Measurements from ENCODE around the gene QRFPR. TPM values are rescaled to one million over a fixed set of nuclear protein-coding genes. Genes with fewer than 3 reads are reported as not detected.
"Not testable (repeated sequence)": the region's sequence is repeated elsewhere in the genome, so short reads cannot be mapped to it uniquely, and the experiment has no call there.

Gene QRFPR
- total and polyA plus RNA-seq, 2 experiments from 2014 or later = 0.17 TPM; not detected in 1

GRCh38 chr4:121411151-121411744 is 30.4 kb upstream of the QRFPR start:
- Histone ChIP-seq H3K27me3 (no peaks in the 10 kb centered on the region), H3K4me1 (ENCODE audit: insufficient read depth) (no peaks in the 10 kb centered on the region), H3K9me2 (replicated peaks; ENCODE audit: insufficient read depth) (no peaks in the 10 kb centered on the region), H3K9me3 (ENCODE audit: low read depth) (no peaks in the 10 kb centered on the region), H3K36me3 (replicated peaks; ENCODE audit: insufficient read depth, low read depth) (no peaks in the 10 kb centered on the region), H2AFZ (no peak overlapping the region), H4K20me1 (ENCODE audit: insufficient read depth, poor library complexity, severe bottlenecking) (no peaks in the 10 kb centered on the region), H3K4me3 (no peak overlapping the region), H3K79me2 (no peaks in the 10 kb centered on the region), H3K27ac (no peak overlapping the region), H3K4me2 (no peak overlapping the region)
- DNase-seq (ENCODE audit: low spot score) = no peak
- TF ChIP-seq CTCF (IDR thresholded peaks at IDR 0.05; ENCODE audit: poor library complexity) (no peak), EZH2phosphoT487 (IDR thresholded peaks at IDR 0.05; ENCODE audit: low read depth, severe bottlenecking, unreplicated experiment) (no peak), EZH2 (IDR thresholded peaks at IDR 0.05; ENCODE audit: borderline replicate concordance) (no peak)
- WGBS (ENCODE audit: low lambda C conversion rate, missing lambda C conversion rate) = 17% methylated on average over 2 of the region's 2 CpGs

DNA sequence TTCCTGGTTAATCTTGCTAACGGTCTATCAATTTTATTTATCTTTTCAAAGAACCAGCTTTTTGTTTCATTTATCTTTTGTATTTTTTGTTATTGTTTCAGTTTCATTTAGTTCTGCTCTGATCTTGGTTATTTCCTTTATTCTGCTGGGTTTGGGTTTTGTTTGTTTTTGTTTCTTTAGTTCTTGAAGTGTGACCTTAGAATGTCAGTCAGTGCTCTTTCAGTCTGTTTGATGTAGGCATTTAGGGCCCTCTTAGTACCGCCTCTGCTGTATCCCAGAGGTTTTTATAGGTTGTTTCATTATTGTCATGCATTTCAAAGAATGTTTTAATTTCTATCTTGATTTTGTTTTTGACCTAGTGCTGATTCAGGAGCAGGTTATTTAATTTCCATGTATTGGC is 27.7 kb upstream of the QRFPR start:
- not testable (repeated sequence) for H3K4me3 ChIP-seq; DNase-seq (ENCODE audit: low spot score); H2AFZ ChIP-seq; H3K9me2 ChIP-seq (replicated peaks; ENCODE audit: insufficient read depth); H3K36me3 ChIP-seq (replicated peaks; ENCODE audit: insufficient read depth, low read depth); H3K9me3 ChIP-seq (ENCODE audit: low read depth); H3K4me1 ChIP-seq (ENCODE audit: insufficient read depth); H4K20me1 ChIP-seq (ENCODE audit: insufficient read depth, poor library complexity, severe bottlenecking); H3K27ac ChIP-seq; H3K4me2 ChIP-seq; H3K27me3 ChIP-seq; H3K79me2 ChIP-seq
- WGBS (ENCODE audit: low lambda C conversion rate, missing lambda C conversion rate) = 78% methylated on average over 2 of the region's 2 CpGs

DNA sequence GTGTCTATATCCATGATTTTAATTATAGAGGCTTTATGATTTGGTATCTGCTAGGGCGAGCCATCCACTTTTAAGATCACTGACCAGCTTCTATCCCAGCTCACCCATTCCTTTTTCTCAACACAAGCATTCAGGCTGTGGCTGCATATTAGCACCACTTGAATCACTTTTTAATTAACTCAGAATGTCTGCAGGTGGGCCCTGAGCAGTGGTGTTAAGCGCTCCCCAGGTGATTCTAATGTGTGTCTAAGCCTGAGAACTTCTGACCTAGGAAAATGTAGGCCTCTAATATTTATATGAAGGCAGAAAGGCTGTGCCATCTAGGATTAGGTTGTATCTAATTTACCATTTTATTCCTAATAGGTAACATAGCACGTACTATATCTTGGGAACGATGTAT is 19.8 kb upstream of the QRFPR start:
- DNase-seq (ENCODE audit: low spot score) = no peak
- Histone ChIP-seq H3K27me3 (no peaks in the 10 kb centered on the region), H3K4me2 (no peak overlapping the region), H3K9me3 (ENCODE audit: low read depth) (no peaks in the 10 kb centered on the region), H3K36me3 (replicated peaks; ENCODE audit: insufficient read depth, low read depth) (no peaks in the 10 kb centered on the region), H3K27ac (no peak overlapping the region), H3K79me2 (no peaks in the 10 kb centered on the region), H4K20me1 (ENCODE audit: insufficient read depth, poor library complexity, severe bottlenecking) (no peaks in the 10 kb centered on the region), H3K9me2 (replicated peaks; ENCODE audit: insufficient read depth) (no peaks in the 10 kb centered on the region), H3K4me3 (no peak overlapping the region), H3K4me1 (ENCODE audit: insufficient read depth) (no peaks in the 10 kb centered on the region), H2AFZ (no peak overlapping the region)
- 90% methylated on average over 4 of the region's 4 CpGs for WGBS (ENCODE audit: low lambda C conversion rate, missing lambda C conversion rate)
- no peak for TF ChIP-seq CTCF (IDR thresholded peaks at IDR 0.05; ENCODE audit: poor library complexity)
- TF ChIP-seq EZH2phosphoT487 (IDR thresholded peaks at IDR 0.05; ENCODE audit: low read depth, severe bottlenecking, unreplicated experiment) = no peak

DNA sequence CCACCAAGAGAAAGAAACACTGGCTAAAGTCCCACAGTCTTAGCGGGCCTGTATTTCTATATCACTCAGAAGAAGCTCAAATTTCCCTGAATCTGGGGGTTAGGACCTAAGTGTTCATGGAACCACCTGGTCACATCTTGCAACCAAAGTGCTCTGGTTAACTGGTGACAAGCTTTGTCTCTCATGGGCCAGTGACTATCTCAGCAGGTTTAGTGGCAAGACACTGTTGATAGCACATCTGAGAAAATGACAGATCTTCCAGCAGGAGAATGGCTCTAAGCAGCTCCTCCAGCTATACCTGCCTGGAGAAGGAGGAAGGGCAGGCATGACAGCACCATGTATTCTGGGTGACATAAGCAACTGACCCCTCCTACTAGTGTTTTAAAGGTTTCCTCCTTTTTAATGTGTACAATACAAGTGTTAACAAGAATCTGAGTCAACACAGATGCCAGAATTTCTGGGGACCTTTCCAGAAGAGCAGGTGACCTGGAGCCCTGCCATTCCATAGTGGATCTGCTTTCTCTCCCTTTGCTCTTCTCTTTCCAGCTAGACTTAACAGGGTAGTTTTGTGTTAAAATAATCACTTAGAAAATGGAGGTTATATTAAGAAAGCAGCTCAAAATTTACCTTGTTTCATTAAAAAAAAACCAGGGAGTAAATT is 17.3 kb upstream of the QRFPR start:
- TF ChIP-seq EZH2 (IDR thresholded peaks at IDR 0.05; ENCODE audit: borderline replicate concordance) = no peak
- no peak for TF ChIP-seq CTCF (IDR thresholded peaks at IDR 0.05; ENCODE audit: poor library complexity)
- no peak for TF ChIP-seq EZH2phosphoT487 (IDR thresholded peaks at IDR 0.05; ENCODE audit: low read depth, severe bottlenecking, unreplicated experiment)

More for the DNA sequence above, 17.3 kb upstream of the QRFPR start:
- H3K4me2 ChIP-seq = no peak overlapping the region
- H3K4me1 ChIP-seq (ENCODE audit: insufficient read depth) = no peaks in the 10 kb centered on the region
- H3K79me2 ChIP-seq = no peaks in the 10 kb centered on the region
- WGBS (ENCODE audit: low lambda C conversion rate, missing lambda C conversion rate) = 83% methylated on average over 1 of the region's 1 CpG
- no peaks in the 10 kb centered on the region for H4K20me1 ChIP-seq (ENCODE audit: insufficient read depth, poor library complexity, severe bottlenecking)
- H3K9me2 ChIP-seq (replicated peaks; ENCODE audit: insufficient read depth) = no peaks in the 10 kb centered on the region
- no peak overlapping the region for H2AFZ ChIP-seq
- no peak overlapping the region for H3K27ac ChIP-seq
- H3K9me3 ChIP-seq (ENCODE audit: low read depth) = no peaks in the 10 kb centered on the region
- no peaks in the 10 kb centered on the region for H3K27me3 ChIP-seq
- DNase-seq (ENCODE audit: low spot score) = no peak
- no peak overlapping the region for H3K4me3 ChIP-seq
- no peaks in the 10 kb centered on the region for H3K36me3 ChIP-seq (replicated peaks; ENCODE audit: insufficient read depth, low read depth)
